G401.6 (cell line): ENCODE data around the gene RPL13.
A peak's percentile ranks its signal among the peaks of the same experiment; 100 is the strongest.

ENCODE experiments used
- FAIRE-seq: peaks from 2 replicates; lab custom pipeline; 2012; peaks lifted over from hg19 to GRCh38; lab: Jason Lieb, UNC

Gene RPL13

DNA sequence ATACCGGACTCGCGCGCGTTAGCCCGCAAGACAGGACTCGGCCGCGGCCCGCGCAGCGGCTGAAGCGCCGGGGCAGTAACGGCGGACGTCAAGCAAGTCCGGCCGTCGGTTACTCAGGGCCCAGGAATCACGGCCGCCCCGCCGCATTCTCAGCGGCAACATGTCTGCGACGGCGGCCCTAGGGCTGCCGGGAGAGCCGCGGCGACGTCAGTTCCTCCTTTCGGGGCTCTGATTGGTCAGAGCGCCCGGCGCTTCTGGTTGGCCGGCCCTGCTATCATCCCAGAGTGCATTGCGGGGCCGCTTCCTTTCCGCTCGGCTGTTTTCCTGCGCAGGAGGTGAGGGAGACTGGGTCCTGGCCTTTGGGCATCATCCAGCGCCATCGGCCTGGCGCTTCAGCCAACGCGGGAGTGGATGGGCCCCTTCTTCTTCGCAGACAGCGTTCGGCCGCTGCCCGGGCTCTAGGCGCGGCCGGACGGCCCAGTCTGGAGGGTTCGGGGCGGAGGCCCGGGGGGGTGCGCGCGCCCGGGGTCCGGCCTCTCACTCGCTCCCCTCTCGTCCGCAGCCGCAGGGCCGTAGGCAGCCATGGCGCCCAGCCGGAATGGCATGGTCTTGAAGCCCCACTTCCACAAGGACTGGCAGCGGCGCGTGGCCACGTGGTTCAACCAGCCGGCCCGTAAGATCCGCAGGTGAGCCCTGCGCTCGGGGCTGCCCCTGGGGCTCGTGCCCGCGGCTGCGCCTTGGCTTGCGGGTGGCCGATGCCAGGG, at the start of gene RPL13:
TSS of gene RPL13 (plus strand) at position 305 of the 764 bp plus-strand sequence. CDS start at position 583, 278 bp downstream.
- peak; percentile 74 for FAIRE-seq

DNA sequence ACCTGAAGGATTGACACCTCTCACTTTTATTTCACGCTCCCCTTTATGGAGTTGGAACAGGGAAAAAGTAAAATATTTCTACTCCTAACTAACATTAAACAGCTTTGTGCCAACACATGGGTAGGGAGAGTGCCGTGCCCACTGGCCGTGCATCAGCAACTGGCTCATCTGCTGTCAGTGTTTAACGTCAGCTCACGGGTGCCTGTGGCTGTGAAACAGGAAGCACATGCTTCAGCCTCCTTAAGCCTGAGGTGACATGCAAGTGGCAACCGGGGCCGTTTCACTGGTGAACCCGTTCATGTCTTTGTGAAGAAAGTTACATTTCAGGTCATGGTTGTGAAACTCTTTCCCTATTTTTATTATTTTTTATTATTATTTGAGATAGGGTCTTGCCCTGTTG, 49.1 kb upstream of the RPL13 start:
- no peak for FAIRE-seq

DNA sequence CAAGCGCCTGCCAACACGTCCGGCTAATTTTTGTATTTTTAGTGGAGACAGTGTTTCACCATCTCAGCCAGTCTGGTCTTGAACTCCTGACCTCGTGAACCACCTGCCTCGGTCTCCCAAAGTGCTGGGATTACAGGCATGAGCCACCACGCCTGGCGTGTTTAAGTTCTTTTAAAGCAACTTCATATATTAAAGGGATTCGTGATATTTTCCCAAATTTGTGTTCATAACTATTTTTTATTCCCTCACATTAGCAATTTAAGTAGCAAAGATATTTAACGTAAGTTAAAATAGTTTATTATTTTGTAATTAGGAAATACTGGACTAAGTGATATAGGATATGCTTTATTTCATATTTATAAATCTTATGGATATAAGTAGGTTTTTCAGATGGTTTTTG, 48.0 kb upstream of the RPL13 start:
- FAIRE-seq: no peak

DNA sequence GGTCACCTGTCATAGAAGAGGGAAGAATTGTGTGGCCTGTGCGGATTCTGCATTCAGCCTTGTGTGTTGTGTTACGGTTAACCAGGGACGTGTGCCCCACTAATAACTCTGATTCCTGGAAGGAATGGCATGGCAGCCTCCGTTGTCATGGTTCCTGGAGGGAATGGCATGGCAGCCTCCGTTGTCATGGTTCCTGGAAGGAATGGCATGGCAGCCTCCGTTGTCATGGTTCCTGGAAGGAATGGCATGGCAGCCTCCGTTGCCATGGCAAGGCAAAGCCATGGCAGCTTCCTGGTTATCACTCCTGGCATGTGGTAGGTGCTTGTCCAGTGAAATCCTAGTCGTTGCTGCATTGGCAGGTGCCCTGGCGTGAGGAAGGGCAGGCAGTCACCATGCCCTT, 43.4 kb upstream of the RPL13 start:
- FAIRE-seq: no peak

DNA sequence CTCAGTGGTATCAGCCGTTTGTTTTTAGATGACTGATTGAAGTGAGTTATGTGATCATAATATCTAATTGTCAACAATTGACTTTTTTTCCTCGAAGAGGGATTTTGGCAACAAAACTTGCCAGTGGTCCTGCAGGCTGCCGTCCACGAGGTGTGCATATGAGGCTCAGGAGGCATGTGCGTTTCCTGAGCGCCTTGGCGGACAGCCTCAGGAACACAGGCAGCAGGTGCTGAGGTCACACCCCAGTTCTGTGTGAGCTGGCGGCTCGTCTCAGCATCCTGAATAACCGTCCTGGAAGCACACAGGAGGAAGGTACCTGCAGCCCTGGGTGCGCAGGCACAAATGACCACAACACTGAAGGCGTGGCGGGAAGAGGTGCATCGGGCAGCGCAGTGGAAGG, 40.6 kb upstream of the RPL13 start:
- FAIRE-seq: no peak

DNA sequence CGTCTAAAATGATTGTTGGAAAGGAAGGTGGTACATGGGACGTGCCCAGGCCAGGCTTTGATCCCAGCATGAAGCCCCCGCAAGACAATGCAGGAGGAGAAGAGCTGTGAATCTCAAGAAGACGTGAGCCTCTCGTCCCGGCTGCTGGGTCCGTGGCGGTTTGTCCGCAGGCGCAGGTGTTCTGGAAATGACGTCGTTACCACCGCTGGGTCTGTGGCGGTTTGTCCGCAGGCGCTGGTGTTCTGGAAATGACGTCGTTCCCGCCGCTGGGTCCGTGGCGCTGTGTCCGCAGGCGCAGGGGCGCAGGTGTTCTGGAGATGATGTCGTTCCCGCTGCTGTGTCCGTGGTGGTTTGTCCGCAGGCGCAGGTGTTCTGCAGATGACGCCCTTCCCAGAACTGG, 38.2 kb upstream of the RPL13 start:
- FAIRE-seq: no peak

DNA sequence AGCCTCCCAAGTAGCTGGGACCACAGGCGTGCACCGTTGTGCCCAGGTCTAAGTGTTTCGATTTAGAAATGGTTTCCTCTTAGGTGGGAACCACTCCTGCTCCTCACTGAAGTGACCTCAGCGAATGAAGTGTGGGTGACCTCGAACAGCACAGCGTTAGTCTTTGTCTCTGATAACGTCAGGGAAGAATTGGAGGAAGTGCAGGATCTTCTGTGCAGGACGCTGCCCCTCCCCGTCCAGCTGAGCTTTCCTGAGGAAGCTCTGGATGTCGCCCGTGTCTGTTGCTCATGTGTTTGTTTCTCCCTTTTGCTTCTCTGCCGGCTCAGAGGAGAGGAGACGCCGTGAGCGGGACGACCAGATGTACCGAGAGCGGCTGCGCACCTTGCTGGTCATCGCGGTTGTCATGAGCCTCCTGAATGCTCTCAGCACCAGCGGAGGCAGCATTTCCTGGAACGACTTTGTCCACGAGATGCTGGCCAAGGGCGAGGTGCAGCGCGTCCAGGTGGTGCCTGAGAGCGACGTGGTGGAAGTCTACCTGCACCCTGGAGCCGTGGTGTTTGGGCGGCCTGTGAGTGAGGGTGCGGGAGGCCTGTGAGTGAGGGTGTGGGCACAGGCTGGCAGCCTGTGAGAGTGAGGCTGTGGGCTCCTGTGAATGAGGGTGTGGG, 36.7 kb upstream of the RPL13 start:
- FAIRE-seq: no peak

DNA sequence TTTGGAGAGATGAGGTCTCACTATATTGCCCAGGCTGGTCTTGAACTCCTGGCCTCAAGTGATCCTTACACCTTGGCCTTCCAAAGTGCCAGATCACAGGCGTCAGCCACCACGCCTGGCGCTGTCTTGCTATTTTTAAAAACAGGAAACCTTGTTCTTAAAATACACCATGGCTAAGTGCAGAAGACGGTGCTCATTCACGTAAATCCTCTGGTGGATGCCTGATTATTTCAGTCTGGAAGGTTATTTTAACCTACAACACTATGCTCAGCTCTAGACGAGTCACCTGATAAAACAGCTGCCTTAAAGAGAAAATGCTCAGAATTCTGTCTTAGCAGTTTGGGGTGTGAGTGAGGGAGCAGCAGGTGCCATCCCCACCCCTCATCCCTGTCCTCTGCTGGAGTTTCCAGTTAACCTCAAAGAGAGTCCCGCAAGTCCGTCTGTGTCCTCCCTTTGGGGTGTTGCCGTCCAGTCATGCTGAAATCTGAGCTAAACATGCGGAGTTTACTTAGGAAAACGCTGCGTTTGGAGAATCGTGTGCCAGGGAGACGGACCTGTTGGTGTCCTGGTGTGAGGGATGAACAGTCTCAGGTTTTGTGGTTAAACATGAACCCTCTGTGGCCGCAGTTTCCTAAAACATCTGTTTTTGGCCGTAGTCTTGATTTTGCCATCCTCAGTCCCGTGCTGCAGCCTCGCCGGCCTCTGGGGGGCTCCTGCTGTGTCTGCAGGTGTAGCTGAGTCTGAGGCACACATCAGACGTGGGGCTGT, 35.2 kb upstream of the RPL13 start:
- FAIRE-seq: no peak

DNA sequence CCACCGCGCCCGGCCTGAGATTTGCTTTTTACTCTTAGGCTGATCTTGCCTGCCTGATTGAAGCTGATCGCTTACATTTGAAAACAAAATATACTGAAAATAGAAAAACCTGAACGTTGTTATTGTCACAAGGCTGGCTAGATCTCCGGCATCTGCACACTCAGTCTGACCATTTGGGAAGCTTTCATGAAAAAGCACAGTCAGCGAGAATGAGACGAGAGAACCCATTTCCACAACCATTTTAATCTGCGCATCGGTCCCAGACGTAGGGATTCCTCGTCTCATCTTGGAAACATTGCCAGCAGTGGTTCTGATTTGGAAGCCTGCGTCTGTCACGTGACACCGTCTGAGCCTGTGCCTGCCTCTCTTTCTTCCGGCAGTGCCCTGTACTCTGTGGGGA, 31.4 kb upstream of the RPL13 start:
- no peak for FAIRE-seq

DNA sequence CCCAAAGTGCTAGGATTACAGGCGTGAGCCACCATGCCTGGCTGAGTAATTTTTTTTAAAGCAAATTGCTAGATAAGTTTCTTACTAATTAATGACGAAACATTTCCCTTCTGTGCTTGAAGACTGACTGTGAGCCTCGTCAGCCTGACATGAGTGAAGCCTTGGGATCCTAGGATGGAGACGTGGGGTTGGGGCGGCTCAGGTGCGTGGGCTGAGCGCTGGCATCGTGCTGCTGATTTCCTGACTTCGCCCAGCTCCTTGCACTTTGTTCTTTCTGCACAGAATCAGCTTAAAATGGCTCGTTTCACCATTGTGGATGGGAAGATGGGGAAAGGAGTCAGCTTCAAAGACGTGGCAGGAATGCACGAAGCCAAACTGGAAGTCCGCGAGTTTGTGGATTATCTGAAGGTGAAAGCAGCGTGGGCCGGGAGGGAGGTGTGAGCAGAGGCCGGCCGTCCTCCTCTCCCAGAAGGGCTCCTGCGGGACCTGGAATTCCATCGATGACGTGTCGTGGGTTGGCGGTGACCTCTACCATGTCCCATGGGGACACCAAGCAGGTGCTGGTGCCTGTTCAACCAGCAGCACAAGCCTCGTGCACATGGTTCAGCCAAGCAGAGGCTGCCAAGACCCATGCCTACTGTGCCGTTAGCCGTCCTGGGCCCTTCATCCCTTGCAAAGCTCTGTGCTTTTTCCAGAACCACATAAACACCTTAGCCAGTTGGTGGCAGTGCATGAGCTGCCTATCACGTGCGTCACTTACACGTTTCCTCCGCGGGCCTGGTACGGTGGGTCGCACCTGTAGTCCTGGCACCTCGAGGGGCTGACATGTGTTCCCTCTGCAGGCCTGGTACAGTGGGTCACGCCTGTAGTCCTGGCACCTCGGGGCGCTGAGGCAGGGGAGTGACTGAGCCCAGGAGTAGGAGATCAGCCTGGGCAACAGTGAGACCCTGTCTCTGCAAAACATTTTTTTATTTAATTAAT, 29.8 kb upstream of the RPL13 start:
- FAIRE-seq: no peak

DNA sequence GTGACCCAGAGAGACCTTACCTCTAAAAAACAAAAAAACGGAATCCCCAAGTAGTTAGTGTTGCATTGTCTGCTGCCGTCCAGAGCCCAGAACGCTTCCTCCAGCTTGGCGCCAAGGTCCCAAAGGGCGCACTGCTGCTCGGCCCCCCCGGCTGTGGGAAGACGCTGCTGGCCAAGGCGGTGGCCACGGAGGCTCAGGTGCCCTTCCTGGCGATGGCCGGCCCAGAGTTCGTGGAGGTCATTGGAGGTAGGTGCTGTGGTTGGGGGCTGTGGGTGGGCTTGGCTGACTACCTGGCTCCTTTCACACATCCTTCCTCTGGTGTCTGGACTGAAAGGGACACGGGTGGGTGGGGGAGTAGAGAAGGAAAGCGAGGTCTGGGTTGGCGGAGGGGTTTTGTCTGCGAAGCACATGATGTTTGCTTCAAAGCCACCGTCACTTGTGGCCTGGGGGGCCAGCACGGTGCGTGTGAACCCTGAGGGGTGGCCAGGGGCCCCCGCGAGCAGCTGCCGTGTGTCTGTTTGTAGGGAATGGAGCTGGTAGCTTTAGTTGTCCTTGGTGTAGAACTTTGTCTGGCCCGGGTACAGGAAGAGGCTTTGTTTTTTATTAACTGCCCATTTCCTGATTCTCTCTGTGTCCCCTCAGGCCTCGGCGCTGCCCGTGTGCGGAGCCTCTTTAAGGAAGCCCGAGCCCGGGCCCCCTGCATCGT, 28.5 kb upstream of the RPL13 start:
- FAIRE-seq: no peak

DNA sequence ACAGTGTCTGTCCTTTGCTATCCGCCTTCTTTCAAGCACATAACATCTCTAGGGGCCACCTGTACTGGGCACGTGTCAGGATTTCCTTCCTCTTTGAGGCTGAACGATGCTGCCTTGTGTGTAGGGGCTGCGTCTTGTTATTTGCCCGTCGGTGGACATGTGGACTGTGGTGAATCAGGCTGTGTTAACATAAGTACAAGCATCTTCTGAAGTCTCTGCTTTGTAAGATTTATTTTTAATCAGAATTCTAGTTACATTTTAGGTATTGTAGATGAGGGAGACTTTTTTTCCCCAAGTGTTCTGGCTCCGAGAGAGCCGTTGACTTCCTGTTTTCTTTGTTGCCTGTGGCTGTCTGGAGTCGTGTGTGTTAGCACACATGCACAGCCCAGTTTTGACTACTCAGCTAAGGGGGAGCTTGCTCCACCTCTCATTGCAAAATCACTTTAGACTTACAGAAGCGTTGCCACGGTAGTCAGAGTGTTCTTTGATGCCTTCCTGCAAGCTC, 26.2 kb upstream of the RPL13 start:
- FAIRE-seq: no peak

DNA sequence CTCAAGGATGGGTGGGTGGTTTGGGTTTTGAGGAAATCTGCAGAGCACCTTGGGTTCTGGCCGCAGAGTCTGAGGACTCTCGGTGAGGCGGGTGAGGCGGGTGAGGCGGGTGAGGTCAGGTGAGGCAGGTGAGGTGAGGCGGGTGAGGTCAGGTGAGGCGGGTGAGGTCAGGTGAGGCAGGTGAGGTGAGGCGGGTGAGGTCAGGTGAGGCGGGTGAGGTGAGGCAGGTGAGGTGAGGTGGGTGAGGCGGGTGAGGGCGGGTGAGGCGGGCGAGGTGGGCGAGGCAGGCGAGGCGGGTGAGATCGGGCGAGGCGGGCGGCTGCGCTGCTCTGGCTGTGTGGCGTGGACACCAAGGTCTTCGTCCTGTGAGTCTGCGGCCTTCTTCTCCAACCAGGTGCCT, 24.1 kb upstream of the RPL13 start:
- FAIRE-seq: no peak

DNA sequence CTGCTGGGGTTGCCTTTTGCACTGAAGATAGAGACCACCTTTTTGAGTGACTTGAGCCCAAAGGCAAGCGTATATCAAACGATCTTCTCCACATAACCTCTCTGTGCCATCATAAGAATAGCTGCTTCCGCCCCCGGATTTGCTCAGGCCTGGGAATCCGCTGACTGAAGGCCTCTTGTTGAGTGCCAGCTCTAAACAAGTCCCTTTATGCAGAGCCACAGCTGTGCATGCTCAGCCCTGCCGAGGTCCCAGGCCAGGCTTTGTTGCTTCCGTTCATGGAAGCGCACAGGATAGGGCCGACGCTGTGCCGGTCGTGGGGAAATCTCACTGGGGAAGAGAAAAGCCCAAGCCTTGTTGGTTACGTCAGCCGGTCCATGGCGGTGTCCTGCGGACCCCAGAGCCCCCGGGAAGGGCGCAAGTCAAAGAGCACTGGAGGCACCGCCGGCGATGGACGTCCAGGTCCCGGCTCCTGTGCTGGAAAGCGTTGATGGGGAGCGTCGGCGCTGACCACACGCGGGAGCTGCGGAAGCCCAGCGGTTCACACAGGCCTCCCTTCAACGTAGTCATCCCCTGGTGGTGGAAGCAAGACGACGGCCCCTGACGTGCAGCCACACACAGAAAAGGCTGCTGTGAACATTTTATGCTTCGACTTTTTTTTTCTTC, 23.5 kb upstream of the RPL13 start:
- FAIRE-seq: no peak

DNA sequence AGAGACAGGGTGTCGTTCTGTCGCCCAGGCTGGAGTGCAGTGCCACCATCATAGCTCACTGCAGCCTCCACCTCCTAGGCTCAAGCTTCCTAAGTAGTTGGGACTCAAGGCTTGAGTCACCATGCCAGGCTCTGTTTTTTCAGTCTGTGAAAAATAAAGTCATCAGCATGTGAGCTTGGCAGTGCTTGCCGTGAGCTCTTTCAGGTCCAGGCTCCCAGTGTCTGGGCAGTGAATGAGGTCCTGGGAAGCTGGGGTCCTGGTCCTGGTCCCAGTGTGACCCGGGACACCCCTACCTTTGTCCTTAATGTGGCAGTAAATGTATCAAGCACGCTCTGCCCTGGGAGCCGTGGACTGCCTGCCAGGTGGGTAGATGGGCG, 22.9 kb upstream of the RPL13 start:
- no peak for FAIRE-seq

DNA sequence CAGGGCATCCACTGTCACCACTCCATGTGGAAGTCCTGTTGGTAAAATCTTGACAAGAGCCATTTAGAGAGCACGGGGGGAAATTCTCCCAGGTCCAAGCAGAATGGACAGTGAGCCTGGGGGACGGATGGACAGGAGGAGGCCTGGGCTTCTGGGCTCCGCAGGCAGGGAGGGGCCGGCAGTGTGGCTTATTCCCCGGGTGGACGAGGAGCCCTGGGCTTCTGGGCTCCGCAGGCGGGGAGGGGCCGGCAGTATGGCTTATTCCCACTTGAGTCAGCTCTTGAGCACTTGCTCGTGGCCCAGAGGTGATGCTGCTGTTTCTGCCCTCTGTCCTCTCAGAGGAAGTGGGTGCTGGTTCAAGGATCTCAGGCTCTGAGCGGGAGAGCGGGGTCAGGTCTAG, 22.2 kb upstream of the RPL13 start:
- no peak for FAIRE-seq

DNA sequence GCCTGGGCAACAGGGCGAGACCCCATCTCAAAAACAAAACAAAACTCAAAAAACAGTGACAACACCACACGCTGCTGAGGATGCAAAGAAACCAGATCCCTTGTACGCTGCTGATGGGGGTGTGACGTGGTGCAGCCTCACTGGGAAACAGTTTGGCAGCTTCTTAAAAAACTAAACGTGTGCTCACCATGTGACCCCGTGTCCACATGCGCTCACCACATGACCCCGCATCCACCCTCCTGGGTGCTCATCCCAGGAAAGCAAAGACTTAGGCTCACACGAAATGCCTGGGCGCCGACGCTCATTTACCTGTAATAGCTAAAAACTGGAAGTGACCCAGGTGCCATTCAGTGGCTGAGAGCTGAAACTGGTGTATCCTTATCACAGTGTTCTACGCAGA, 19.9 kb upstream of the RPL13 start:
- FAIRE-seq: no peak

DNA sequence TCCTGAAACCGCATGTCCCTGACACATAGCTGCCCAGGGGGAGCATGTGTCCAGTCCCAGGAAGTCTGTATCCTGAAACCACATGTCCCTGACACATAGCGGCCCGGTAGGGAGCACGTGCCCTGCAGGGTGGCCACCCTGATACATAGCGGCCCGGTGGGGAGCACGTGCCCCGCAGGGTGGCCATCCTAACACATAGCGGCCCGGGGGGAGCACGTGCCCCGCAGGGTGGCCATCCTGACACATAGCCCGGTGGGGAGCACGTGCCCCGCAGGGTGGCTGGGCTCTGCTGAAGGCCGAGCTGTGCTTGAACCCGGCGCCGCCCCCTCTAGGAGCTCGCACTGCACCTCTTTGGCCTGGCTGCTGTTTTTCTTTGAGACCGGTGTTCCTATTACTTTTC, 18.7 kb upstream of the RPL13 start:
- FAIRE-seq: no peak

DNA sequence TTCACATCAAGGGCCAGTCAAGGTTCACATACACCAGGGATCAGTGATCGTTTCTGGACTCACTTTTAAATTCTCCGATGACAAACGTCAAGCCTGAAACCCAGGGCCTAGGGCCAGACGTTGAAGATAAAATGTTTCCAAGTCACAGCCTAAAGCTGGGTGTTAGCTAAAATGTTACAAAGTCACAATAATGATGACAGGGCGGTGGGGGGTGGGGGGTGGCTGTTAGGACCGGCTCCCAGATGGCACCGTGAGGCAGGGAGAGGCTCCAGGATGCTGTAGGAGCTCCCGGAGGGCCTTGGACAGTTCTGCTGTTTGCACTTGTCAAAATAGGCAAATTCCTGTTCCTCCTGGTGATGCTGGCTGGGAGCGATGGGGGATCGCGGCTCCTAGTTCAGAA, 16.4 kb upstream of the RPL13 start:
- FAIRE-seq: no peak

DNA sequence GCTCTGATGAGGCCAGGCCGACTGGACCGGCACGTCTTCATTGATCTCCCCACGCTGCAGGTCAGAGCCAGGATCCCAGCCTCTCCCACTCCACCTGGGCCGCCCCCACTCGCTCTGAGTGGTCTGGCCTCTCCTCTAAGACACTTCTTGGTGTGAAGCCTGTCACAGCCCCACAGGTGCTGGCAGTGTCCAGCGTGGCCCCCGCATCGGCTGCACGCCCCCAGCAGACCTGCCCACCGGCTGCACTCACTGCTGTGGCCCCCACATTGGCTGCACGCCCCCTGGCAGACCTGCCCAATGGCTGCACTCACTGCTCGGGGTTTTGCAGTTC, 15.8 kb upstream of the RPL13 start:
- FAIRE-seq: no peak
